Thymus (tissue), 11 donors: Measurements from ENCODE around the gene HCFC1. TPM values are rescaled to one million over a fixed set of nuclear protein-coding genes. Genes with fewer than 3 reads are reported as not detected.

Experiments
- DNase-seq, 9 donors: peaks; one replicate each; pipeline ENCODE4 v3.0.0-alpha.2; 2013; ENCODE audit warnings: low spot score in 9 of 9, low read depth in 6 of 9, missing footprints in 1 of 9
- H3K27ac ChIP-seq, 2 donors: one replicate each; pipeline ENCODE4 v1.5.1; 2013; ENCODE audit warnings: control low read depth in 1 of 2, low read depth in 1 of 2, low read length in 1 of 2, mild to moderate bottlenecking in 1 of 2, moderate library complexity in 1 of 2
- H3K27me3 ChIP-seq, 2 donors: one replicate each; pipeline ENCODE4 v1.5.1; 2013; ENCODE audit warnings: low read length in 1 of 2; ENCODE audit not compliant: control insufficient read depth in 2 of 2, insufficient read depth in 1 of 2
- H3K36me3 ChIP-seq, 2 donors: one replicate each; pipeline ENCODE4 v1.5.1; 2013; ENCODE audit warnings: low read length in 1 of 2, mild to moderate bottlenecking in 1 of 2, moderate library complexity in 1 of 2; ENCODE audit not compliant: control insufficient read depth in 2 of 2, insufficient read depth in 2 of 2
- H3K4me1 ChIP-seq, 2 donors: one replicate each; pipeline ENCODE4 v1.5.1; 2013; ENCODE audit warnings: low read length in 2 of 2; ENCODE audit not compliant: control insufficient read depth in 2 of 2, insufficient read depth in 2 of 2
- H3K4me3 ChIP-seq, 2 donors: one replicate each; pipeline ENCODE4 v1.5.1; 2013; ENCODE audit warnings: low read length in 2 of 2, control low read depth in 1 of 2, mild to moderate bottlenecking in 1 of 2
- H3K9me3 ChIP-seq, 2 donors: one replicate each; pipeline ENCODE4 v1.5.1; 2013; ENCODE audit warnings: low read length in 1 of 2, mild to moderate bottlenecking in 1 of 2; ENCODE audit not compliant: control insufficient read depth in 2 of 2, insufficient read depth in 1 of 2
- WGBS: extraction: QIAGEN DNeasy Blood & Tissue Kit; methylation state at CpG from one replicate; pipeline ENCODE4 v1.1.7; 2013; 5-methylcytosine and 5-hydroxymethylcytosine counted together
- polyA plus RNA-seq: library from polyadenylated mRNA; stranded (reverse); fragments of 200-250 nt; gene quantifications from one replicate; pipeline ENCODE4 v1.2.3, GENCODE V29; 2013
- total RNA-seq: library from RNA; stranded (reverse); fragments of 120-200 nt; gene quantifications from one replicate; pipeline ENCODE4 v1.2.4, GENCODE V29; 2013
- donor health status: healthy.

Gene HCFC1
- total and polyA plus RNA-seq, 2 donors: 12.7 to 21.9 TPM

DNA sequence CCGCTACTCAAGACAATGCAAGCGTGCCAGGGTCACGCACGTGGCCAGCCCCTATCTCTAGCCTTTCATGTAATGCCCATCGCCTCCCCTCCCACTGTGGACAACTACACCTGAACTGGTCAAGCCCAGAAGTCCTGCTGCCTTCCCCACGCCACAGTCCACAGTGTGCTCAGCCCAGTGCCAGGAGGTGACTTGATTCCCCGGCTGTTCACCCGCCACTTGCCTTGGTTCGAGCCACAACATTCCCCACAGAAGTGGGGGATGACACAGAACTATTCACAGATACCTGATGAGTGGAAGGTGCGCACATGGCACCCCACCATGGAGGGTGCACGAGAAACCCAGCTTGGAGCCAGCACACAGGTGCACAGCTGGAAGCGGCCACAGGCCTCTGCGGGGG lies 52.3 kb downstream of the HCFC1 start:
- Histone ChIP-seq H3K36me3 (peaks cover 41 to 45% of the 10 kb centered on the region in 2 donors), H3K27me3 (peaks cover 0 to 34% of the 10 kb centered on the region in 2 donors), H3K4me1 (peaks cover 3 to 32% of the 10 kb centered on the region in 2 donors), H3K4me3 (no peak overlapping the region), H3K27ac (no peak overlapping the region), H3K9me3 (no peaks in the 10 kb centered on the region)
- 98% methylated on average over 13 of the region's 13 CpGs for WGBS
- no peak for DNase-seq

DNA sequence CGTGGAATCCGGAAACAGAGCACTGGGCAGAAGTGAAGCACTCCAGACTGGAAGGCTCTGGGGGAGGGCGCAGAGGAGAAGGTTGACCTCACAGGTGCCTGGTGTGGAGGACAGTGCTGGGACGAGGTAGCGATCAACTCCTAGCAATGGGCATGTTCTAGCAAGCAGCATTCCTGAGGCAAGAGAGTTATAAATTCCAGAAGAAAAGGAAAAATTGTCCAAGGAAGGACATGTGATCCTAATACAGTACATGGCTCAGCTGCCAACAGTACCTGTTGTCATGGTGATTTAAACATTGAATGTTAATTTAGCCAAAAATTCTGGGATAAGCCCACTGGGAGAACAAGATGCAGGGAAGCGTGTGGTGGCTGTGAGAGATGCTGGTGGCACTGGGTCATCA lies 53.7 kb downstream of the HCFC1 start:
- Histone ChIP-seq H3K27me3 (peaks cover 0 to 35% of the 10 kb centered on the region in 2 donors), H3K9me3 (no peaks in the 10 kb centered on the region), H3K4me3 (no peak overlapping the region), H3K36me3 (peaks cover 51 to 59% of the 10 kb centered on the region in 2 donors), H3K27ac (no peak overlapping the region), H3K4me1 (peaks cover 3 to 19% of the 10 kb centered on the region in 2 donors)
- 95% methylated on average over 6 of the region's 6 CpGs for WGBS
- no peak for DNase-seq

DNA sequence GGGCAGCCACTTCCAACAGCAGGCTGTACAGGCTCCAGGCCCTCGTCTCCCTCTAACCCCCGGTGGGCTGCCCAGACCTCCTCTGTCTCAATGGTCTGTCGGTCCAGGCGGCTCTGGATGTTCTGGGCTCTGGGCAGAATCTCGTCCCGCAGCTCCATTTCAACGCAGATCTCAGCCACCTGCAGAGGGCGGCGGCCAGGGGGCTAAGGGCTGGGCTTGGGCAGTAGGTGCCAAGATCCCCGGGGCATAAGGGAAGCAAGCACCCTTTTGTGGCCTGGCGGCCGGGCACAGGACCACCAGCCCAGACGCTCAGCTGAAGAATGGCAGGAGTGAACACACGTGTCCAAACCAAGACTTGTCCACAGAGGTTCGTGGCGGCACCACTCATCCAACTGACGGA lies 57.9 kb downstream of the HCFC1 start:
- peaks cover 52 to 68% of the 10 kb centered on the region in 2 donors for H3K36me3 ChIP-seq
- H3K27ac ChIP-seq: no peak overlapping the region
- peaks cover 0 to 5% of the 10 kb centered on the region in 2 donors for H3K4me1 ChIP-seq
- peaks cover 0 to 16% of the 10 kb centered on the region in 2 donors for H3K27me3 ChIP-seq
- WGBS: over 99% methylated on average over 17 of the region's 17 CpGs
- H3K4me3 ChIP-seq: no peak overlapping the region
- no peak for DNase-seq
- H3K9me3 ChIP-seq: no peaks in the 10 kb centered on the region

DNA sequence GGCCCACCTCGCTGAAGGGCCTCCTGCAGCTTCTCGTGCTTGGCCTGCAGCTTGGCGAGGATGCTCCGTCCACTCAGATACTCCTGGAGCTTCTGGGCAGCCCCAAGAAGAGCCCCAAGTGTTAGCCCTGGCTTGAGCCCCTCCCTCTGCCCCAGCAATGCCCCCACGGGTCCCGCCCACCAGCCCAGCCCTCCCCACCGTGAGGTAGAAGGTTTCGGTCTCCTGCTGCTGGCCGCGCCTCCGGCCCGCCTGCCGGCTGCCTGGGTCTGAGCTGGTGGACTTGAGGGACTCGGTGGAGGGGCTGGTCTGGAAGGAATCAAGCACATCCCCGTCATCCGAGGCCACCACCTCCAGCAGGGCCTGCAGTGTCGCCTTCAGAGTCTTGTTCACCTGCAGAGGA lies 58.4 kb downstream of the HCFC1 start:
- Histone ChIP-seq H3K27me3 (peaks cover 0 to 14% of the 10 kb centered on the region in 2 donors), H3K27ac (no peak overlapping the region), H3K4me3 (no peak overlapping the region), H3K36me3 (peaks cover 51 to 68% of the 10 kb centered on the region in 2 donors), H3K4me1 (peaks cover 0 to 5% of the 10 kb centered on the region in 2 donors), H3K9me3 (no peaks in the 10 kb centered on the region)
- 94% methylated on average over 16 of the region's 17 CpGs for WGBS
- DNase-seq: no peak

DNA sequence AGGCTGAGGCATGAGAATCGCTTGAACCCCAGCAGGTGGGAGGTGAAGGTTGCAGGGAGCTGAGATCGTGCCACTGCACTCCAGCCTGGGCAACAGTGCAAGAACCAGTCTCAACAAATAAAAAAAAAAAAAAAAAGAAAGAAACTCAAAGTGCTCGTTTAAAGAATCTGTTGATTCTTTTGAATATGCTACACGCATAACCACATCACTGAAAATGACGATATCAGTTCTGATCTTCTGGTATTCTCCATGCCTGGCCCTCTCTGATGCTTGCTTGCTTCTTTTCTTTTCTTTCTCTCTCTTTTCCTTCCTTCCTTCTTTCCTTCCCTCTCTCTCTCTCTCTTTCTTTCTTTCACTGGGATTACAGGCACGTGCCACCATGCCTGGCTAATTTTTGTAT lies 59.8 kb downstream of the HCFC1 start:
- 42% methylated on average over 6 of the region's 6 CpGs for WGBS
- H3K36me3 ChIP-seq: peaks cover 45 to 65% of the 10 kb centered on the region in 2 donors
- no peak overlapping the region for H3K4me3 ChIP-seq
- H3K4me1 ChIP-seq: peaks cover 0 to 5% of the 10 kb centered on the region in 2 donors
- no peak for DNase-seq
- peaks cover 0 to 10% of the 10 kb centered on the region in 2 donors for H3K27me3 ChIP-seq
- no peak overlapping the region for H3K27ac ChIP-seq
- H3K9me3 ChIP-seq: no peaks in the 10 kb centered on the region

DNA sequence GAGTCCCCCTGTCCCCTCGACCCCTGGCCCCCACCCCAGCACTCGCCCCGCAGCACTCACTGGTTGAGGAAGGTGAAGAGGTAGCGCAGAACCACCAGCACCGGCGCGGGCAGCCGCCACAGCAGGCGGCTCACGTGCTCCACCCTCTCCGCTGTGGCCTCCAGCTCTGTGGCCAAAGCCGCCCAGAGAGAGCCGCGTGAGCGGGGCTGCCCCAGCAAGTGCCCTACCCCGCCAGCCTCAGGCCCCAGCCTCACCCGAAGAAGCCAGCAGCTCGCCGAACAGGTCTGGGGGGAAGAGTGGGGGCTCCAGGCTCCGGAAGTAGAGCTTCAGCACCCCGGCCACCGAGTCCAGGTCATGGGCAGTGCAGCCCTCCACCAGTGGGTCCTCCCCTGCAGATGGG lies 61.2 kb downstream of the HCFC1 start:
- 98% methylated on average over 22 of the region's 22 CpGs for WGBS
- H3K27ac ChIP-seq: no peak overlapping the region
- no peak for DNase-seq
- no peaks in the 10 kb centered on the region for H3K9me3 ChIP-seq
- no peak overlapping the region for H3K4me3 ChIP-seq
- H3K27me3 ChIP-seq: peaks cover 0 to 10% of the 10 kb centered on the region in 2 donors
- peaks cover 43 to 61% of the 10 kb centered on the region in 2 donors for H3K36me3 ChIP-seq
- H3K4me1 ChIP-seq: peaks cover 0 to 5% of the 10 kb centered on the region in 2 donors

DNA sequence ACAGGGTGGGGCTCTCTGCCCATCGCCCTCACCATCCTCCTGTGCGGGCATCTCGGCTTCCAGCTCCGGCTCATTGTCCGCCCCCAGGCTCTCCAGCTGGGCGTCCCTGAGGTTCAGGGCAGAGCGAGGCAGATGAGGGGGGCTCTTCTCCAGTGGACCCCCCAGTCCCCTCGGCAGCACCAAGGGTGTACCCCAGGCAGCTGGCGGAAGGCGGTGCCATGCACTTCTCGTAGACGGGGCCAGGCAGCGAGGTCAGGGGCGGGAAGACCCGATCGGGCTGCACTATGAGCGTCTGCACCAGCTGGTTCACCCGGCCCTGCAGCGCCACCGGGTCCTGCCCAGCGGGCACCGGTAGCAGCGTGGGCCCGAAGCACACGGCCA lies 61.6 kb downstream of the HCFC1 start:
- Histone ChIP-seq H3K36me3 (peaks cover 43 to 61% of the 10 kb centered on the region in 2 donors), H3K27me3 (peaks cover 0 to 10% of the 10 kb centered on the region in 2 donors), H3K9me3 (no peaks in the 10 kb centered on the region), H3K4me1 (peaks cover 0 to 6% of the 10 kb centered on the region in 2 donors), H3K27ac (no peak overlapping the region), H3K4me3 (no peak overlapping the region)
- 99% methylated on average over 25 of the region's 25 CpGs for WGBS
- no peak for DNase-seq

DNA sequence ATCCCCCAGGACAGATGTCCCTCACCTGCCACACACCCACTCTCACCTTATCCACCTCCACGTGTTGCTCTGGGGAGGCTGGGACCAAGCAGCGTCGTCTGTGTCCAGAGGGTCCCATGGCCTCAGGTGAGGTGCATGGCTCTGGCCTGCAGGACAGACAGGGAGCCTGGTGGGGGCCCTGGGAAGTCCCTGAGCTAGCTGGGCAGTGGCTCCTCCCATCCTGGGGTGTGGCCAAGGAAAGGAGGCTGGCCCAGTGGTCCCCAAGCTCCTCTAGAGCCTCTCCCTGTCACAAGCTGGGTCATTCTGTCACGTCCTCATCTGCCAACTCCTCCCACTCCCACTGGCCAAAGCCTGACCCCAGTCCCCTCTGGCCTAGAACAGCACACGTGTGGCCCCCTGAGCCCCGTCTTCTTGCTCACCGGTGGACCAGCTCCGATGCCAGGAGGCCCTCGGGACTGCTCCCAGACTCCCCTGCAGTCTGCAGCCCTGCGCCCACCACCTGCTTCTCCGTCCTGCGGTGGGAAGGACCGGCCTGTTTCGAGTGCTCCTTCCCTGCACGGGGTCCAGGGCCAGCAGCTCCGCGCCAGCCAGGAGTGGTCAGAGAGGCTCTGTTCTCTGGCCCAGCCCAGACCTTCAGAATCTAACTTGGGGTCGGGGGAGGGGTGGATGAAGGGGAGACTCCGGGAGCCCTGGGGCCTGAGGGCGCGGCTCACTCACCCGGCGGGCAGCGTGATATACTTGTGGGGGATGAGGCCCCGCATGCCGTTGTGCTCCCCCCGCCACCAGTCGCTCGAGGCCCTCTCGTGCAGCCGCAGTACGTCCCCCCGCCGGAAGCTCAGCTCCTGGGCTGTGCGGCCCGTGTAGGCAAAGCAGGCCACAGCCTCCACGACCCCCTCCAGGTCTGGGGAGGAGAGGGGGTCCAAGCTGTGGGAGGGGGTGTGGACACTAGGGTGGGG lies 62.3 kb downstream of the HCFC1 start:
- H3K9me3 ChIP-seq: no peaks in the 10 kb centered on the region
- peaks cover 43 to 61% of the 10 kb centered on the region in 2 donors for H3K36me3 ChIP-seq
- DNase-seq: no peak
- H3K27ac ChIP-seq: no peak overlapping the region
- H3K4me1 ChIP-seq: peaks cover 0 to 10% of the 10 kb centered on the region in 2 donors
- H3K4me3 ChIP-seq: no peak overlapping the region
- 97% methylated on average over 37 of the region's 37 CpGs for WGBS
- H3K27me3 ChIP-seq: peaks cover 0 to 10% of the 10 kb centered on the region in 2 donors

DNA sequence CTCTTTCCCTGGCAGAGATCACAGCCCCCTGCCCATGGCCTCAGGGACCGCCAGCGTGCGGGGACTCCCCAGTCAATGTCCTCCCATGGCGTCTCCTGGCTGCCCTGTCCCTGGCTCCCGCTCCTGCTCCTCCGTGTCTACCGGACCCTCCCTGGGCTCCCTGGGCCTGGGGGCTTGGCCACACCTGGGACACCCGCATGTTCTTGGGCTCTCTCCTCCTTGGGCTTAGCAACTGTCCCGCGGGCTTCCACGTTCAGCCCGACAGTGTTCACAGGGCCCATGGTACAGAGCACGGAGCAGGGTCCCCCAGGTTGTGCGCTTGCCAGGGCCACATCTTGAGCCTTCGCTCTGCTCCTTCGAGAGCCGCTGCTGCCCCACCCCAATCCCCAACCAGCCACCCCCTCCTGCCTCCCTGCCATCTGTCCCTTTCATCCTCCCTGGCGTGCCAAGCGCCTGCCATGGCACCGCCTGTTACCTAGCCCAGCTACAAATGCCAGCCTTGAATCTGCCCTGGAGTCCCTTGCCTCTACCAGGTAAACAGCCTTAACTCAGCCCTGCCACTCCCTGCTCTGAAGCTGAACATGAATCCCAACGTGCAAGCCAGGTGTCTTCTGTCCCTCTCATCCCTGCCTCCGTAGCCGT lies 63.3 kb downstream of the HCFC1 start:
- no peak for DNase-seq
- H3K27me3 ChIP-seq: peaks cover 0 to 11% of the 10 kb centered on the region in 2 donors

More for the DNA sequence above, 63.3 kb downstream of the HCFC1 start:
- Histone ChIP-seq H3K36me3 (peaks cover 37 to 51% of the 10 kb centered on the region in 2 donors), H3K27ac (no peak overlapping the region), H3K4me3 (no peak overlapping the region), H3K4me1 (peaks cover 0 to 20% of the 10 kb centered on the region in 2 donors), H3K9me3 (no peaks in the 10 kb centered on the region)
- WGBS: 98% methylated on average over 23 of the region's 23 CpGs
